Measurements from ENCODE around the gene PPDPF. TPM values are rescaled to one million over a fixed set of nuclear protein-coding genes. Genes with fewer than 3 reads are reported as not detected.

The PPDPF gene
- total RNA-seq, 1 experiment from 2014 or later: 148 TPM

DNA sequence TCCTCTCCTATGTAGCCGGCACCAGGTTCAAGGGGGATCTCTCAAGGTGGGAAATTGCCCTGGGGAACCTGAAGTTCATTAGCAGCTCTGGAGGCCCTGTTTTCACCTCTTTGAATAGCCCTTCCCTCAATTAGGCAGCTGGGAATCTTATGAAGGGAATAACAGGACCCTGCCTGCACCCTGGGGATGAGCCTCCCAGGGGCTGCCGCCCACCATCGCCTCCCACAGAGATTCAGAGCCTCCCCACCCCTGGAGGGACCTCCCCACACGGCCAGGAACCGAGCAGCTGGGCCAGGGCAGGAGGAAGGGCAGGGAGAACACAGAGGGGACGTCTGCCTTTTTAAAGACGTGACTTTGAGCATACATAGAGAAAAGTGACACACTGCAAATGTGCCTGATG lies 17.0 kb upstream of the PPDPF start:
- CTCF ChIA-PET: no interaction called here
- Histone ChIP-seq H3K4me3 (ENCODE audit: low read depth, low read length, poor library complexity, severe bottlenecking) (no peak overlapping the region), H3K27ac (ENCODE audit: low read depth, low read length, poor library complexity, severe bottlenecking) (no peak overlapping the region), H3K4me1 (ENCODE audit: insufficient read depth, low read length, poor library complexity, severe bottlenecking) (peaks cover 8% of the 10 kb centered on the region), H3K36me3 (ENCODE audit: insufficient read depth, low read length, poor library complexity, severe bottlenecking) (no peaks in the 10 kb centered on the region), H3K27me3 (replicated peaks; ENCODE audit: insufficient read depth, low read depth, low read length, poor library complexity) (no peaks in the 10 kb centered on the region), H3K9me3 (ENCODE audit: low read depth, low read length, poor library complexity, severe bottlenecking) (no peaks in the 10 kb centered on the region)
- POLR2A ChIA-PET (ENCODE audit: low non-redundant PET): no interaction called here
- no peak for DNase-seq (ENCODE audit: low spot score)
- no TSS peak for BruUV-seq (replicated peaks)
- no peak for TF ChIP-seq EZH2 (IDR thresholded peaks at IDR 0.05; ENCODE audit: borderline replicate concordance, low read depth, low read length, poor library complexity, severe bottlenecking)
- TF ChIP-seq, protein P1, sequence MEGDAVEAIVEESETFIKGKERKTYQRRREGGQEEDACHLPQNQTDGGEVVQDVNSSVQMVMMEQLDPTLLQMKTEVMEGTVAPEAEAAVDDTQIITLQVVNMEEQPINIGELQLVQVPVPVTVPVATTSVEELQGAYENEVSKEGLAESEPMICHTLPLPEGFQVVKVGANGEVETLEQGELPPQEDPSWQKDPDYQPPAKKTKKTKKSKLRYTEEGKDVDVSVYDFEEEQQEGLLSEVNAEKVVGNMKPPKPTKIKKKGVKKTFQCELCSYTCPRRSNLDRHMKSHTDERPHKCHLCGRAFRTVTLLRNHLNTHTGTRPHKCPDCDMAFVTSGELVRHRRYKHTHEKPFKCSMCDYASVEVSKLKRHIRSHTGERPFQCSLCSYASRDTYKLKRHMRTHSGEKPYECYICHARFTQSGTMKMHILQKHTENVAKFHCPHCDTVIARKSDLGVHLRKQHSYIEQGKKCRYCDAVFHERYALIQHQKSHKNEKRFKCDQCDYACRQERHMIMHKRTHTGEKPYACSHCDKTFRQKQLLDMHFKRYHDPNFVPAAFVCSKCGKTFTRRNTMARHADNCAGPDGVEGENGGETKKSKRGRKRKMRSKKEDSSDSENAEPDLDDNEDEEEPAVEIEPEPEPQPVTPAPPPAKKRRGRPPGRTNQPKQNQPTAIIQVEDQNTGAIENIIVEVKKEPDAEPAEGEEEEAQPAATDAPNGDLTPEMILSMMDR (conservative IDR thresholded peaks at IDR 0.05; ENCODE audit: low read depth, low read length): no peak
- intact Hi-C loops (cut with micrococcal nuclease; ENCODE audit: unreplicated experiment): no loop called here

DNA sequence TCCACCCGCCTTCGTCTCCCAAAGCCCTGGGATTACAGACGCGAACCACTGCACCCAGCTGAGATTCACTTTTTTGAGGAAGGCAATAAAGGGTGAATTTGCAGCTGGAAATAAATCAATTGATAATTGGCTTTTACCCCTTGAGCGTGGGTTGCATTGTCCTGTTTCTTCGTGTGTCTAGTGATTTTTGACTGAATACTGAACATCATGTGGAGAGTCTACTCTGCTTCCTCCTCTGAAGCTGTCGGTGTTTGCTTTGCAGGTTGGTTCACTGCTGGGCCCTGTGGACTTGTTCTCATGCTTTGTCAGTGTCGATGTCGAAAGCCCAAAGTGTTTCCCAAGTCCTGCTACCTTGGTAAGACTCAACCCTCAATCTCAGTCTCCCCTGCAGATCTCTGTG lies 15.9 kb upstream of the PPDPF start:
- TF ChIP-seq, protein P1 (conservative IDR thresholded peaks at IDR 0.05; ENCODE audit: low read depth, low read length): no peak
- TF ChIP-seq EZH2 (IDR thresholded peaks at IDR 0.05; ENCODE audit: borderline replicate concordance, low read depth, low read length, poor library complexity, severe bottlenecking): no peak
- Histone ChIP-seq H3K27ac (ENCODE audit: low read depth, low read length, poor library complexity, severe bottlenecking) (no peak overlapping the region), H3K9me3 (ENCODE audit: low read depth, low read length, poor library complexity, severe bottlenecking) (no peaks in the 10 kb centered on the region), H3K4me1 (ENCODE audit: insufficient read depth, low read length, poor library complexity, severe bottlenecking) (peaks cover 8% of the 10 kb centered on the region), H3K4me3 (ENCODE audit: low read depth, low read length, poor library complexity, severe bottlenecking) (no peak overlapping the region), H3K27me3 (replicated peaks; ENCODE audit: insufficient read depth, low read depth, low read length, poor library complexity) (no peaks in the 10 kb centered on the region), H3K36me3 (ENCODE audit: insufficient read depth, low read length, poor library complexity, severe bottlenecking) (no peaks in the 10 kb centered on the region)
- POLR2A ChIA-PET (ENCODE audit: low non-redundant PET): no interaction called here
- DNase-seq (ENCODE audit: low spot score): no peak
- BruUV-seq (replicated peaks): no TSS peak
- CTCF ChIA-PET: no interaction called here
- intact Hi-C loops (cut with micrococcal nuclease; ENCODE audit: unreplicated experiment): no loop called here

DNA sequence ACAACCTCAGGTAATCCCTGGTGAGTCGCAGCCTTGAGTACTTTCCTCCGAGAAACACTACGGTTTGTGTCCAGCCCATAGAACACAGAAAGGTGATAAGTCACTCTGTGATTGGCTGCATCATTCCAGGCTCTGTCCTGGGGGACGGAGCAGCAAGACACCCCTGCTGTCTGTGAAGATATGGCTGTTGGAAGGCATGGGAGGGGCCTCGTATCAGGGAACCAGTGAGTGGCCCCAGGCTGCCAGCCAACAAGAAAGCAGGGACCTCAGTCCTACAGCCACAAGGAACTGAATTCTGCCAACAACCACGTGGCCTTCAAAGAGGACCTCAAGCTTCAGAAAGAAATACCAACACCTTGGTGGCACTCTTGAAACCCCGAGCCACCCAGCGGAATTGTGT lies 15.3 kb upstream of the PPDPF start:
- Histone ChIP-seq H3K4me1 (ENCODE audit: insufficient read depth, low read length, poor library complexity, severe bottlenecking) (peaks cover 8% of the 10 kb centered on the region), H3K27me3 (replicated peaks; ENCODE audit: insufficient read depth, low read depth, low read length, poor library complexity) (no peaks in the 10 kb centered on the region), H3K27ac (ENCODE audit: low read depth, low read length, poor library complexity, severe bottlenecking) (no peak overlapping the region), H3K4me3 (ENCODE audit: low read depth, low read length, poor library complexity, severe bottlenecking) (no peak overlapping the region), H3K36me3 (ENCODE audit: insufficient read depth, low read length, poor library complexity, severe bottlenecking) (no peaks in the 10 kb centered on the region), H3K9me3 (ENCODE audit: low read depth, low read length, poor library complexity, severe bottlenecking) (no peaks in the 10 kb centered on the region)
- no peak for TF ChIP-seq EZH2 (IDR thresholded peaks at IDR 0.05; ENCODE audit: borderline replicate concordance, low read depth, low read length, poor library complexity, severe bottlenecking)
- TF ChIP-seq, protein P1 (conservative IDR thresholded peaks at IDR 0.05; ENCODE audit: low read depth, low read length): no peak
- POLR2A ChIA-PET (ENCODE audit: low non-redundant PET): no interaction called here
- intact Hi-C loops (cut with micrococcal nuclease; ENCODE audit: unreplicated experiment): no loop called here
- no peak for DNase-seq (ENCODE audit: low spot score)
- no TSS peak for BruUV-seq (replicated peaks)
- CTCF ChIA-PET: no interaction called here
